Measurements from ENCODE around the gene ZXDC. TPM values are rescaled to one million over a fixed set of nuclear protein-coding genes. Genes with fewer than 3 reads are reported as not detected.

ZXDC gene
- total RNA-seq, 3 donors from 2014 or later, result 37.6 to 42.4 (median 39.0) TPM

Other genes starting within 250 kb of the ZXDC start
- 100 to 1,000 TPM in 1 of 3 donors, 10 to 100 TPM in 2; 36.3 to 129 (median 44.2) TPM for gene KLF15, start 118.5 kb downstream of the ZXDC start, total RNA-seq
- gene CFAP100, start 81.0 kb downstream of the ZXDC start, total RNA-seq, result not detected
- not detected for gene UROC1, start 41.9 kb upstream of the ZXDC start, total RNA-seq
- under 1 TPM in 2 of 3 donors, not detected in 1; 0.29 to 0.80 TPM for gene CHST13, start 48.3 kb upstream of the ZXDC start, total RNA-seq
- not detected for gene C3orf22, start 83.0 kb upstream of the ZXDC start, total RNA-seq
- gene TXNRD3, start 179.2 kb upstream of the ZXDC start, total RNA-seq, result 10 to 100 TPM; 11.8 to 19.3 (median 16.4) TPM
- 10 to 100 TPM; 12.2 to 21.2 (median 19.3) TPM for gene CHCHD6, start 228.3 kb upstream of the ZXDC start, total RNA-seq